Fibroblast of skin of left quadriceps (primary cell): ENCODE measurements around the gene PRCC.
"Not testable (repeated sequence)": the region's sequence is repeated elsewhere in the genome, so short reads cannot be mapped to it uniquely, and the experiment has no call there.

Source experiments
- DNase-seq, 2 experiments: peaks; one replicate each; pipeline ENCODE4 v3.0.0-alpha.2; 2013; ENCODE audit warnings: low read depth in 2 of 2

Gene PRCC

GRCh38 chr1:156744786-156745419 lies 22.4 kb upstream of the PRCC start:
- DNase-seq = no peak

DNA sequence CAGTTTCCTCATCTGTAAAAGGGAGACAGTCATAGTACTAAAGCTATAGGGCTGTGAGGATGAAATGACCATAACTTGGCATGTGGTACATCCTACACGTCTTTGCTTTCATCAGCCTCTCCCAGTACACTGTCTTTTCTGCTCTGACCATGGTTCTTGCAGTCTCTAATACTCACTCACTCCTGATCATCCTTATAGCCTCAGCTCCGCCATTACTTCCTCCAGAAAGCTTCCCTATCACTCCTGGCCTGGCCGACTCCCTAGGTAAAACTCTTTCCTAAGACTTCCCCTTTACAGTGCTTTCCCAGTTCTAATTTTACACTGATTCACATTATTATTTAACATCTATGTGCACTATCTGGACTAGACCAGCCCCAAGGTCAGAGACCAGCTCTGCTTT lies 21.5 kb upstream of the PRCC start:
- DNase-seq = no peak

DNA sequence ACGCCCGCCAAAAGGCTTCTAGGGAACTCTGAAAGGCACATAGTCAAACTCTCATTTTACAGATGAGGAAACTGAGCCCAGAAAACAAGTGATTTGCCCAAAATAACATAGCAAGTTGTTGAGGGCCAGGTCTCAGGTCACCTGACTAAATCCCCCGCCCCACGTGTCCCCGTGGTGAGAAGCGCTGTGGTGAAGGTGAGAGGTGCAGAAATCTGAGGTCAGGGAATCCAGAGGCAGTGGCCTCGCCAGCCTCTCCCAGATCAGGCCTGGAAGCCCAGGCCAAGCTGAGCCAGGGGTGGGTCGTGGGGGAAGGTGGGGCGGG lies 21.0 kb upstream of the PRCC start:
- DNase-seq = no peak

GRCh38 chr1:156746728-156747631 lies 20.4 kb upstream of the PRCC start:
- DNase-seq = peak; percentile 86

- no peak for DNase-seq
Measured at GRCh38 chr1:156747742-156748669, 19.3 kb upstream of the PRCC start.

GRCh38 chr1:156748670-156749418 lies 18.5 kb upstream of the PRCC start:
- DNase-seq = no peak

DNA sequence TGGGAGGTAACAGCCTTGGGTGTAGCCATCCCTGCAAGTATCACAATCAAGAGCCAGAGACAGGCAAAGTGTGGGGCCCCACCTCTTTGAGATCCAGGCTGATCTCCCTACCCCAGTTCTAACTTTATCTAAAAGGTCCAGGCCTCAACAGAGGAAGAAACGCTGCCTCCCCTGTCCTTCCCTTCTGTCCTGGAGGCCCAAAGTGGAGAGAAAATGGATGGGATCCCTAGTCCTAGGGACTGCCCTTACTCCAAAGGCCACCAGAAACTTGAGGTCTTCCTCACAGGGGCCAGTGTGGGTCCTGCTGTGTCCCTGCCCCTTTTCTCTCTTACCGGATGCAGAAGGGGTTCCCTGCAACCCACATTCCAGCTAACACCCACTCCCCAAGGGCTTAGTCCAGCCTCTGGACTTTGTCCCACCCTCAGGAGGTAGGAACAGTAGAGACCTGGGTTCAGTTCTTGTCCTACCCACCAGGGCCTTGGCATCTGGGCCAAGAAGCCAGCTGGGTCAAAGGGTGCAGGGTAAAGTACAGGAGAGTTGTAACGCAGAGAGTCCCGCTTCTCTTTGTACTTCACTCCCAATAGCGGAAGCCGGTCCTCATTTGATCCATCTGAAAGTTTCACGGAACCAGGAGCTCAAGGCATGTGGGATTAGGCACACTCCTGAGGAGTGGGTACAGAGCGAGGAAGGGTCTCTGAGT lies 17.8 kb upstream of the PRCC start:
- DNase-seq = no peak

GRCh38 chr1:156750191-156750672 lies 17.1 kb upstream of the PRCC start:
- no peak for DNase-seq

DNA sequence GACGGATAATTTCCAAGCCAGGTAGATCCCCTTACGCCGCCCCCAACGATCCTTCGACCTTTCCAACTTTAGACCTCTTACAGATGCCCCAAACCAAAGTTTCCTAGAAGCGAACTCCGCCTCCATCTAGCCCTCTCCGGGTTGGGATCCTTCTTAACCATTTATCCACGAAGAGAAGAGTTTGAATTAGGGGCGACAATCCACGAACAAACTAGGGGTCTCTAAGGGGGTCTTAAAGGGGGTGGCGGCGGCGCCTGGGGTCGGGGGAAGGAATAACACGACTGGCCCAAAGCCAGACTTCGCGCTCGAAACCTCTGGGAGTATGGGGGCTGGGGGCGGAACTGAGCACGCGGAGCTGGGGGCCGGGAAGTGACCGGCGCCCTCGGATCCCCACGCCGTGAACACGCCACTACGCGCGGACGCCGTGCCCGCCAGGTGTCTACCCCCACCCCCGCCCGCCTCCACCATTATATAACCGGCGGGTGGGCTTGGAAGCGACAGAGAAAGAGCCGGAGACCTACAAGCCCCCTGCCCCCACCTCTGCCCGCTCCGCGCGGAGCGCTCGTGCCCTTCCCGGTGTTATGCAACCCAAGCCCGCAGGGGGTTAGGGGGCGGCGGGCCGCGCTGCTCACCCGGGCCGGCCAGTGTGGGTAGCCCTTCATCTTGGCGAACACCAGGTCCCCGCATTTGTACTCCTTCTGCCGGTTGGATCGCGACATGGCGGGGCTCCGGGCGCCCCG lies 16.5 kb upstream of the PRCC start:
- DNase-seq = no peak

- DNase-seq = no peak
Measured at GRCh38 chr1:156751451-156751756, 15.9 kb upstream of the PRCC start, which contains the start of gene HDGF. TSS of gene HDGF (minus strand) at chr1:156751675. CDS start at chr1:156751429, 246 bp downstream.

DNA sequence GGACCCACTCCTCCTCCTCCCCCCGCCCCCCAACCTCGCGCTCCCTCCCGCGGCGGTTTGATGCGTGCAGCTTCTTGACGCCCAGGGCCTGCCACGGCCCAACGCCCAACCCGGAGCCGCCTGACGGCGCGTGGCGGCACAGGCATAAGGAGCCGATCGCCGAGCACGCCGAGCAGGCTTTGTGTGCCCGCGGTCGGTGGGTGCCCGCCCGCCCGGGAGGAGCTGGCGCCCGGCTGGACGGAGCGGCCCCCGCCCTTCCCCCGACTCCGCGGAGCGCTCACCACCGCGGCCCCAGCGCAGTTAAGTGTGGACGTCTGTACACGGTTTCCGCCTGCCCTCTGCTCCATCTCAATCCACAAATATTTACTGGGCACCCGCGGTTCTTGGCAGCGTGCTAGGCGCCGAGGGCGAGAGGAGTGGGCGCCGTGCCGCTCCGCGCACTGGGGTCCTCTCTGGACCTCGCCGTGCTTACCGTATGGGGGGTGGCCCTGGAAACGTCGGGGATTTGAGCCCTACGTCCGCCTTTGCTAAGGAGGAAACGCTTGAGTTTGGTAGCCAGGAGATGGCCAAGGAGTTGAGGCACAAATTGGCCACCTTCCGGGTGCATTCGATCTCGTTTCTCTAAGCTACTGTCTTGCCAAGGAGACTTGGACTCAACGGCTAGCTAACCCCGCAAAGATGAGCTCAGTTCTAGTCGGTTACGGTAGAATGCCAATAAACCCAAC lies 15.4 kb upstream of the PRCC start:
- DNase-seq = peak; percentile 94

DNA sequence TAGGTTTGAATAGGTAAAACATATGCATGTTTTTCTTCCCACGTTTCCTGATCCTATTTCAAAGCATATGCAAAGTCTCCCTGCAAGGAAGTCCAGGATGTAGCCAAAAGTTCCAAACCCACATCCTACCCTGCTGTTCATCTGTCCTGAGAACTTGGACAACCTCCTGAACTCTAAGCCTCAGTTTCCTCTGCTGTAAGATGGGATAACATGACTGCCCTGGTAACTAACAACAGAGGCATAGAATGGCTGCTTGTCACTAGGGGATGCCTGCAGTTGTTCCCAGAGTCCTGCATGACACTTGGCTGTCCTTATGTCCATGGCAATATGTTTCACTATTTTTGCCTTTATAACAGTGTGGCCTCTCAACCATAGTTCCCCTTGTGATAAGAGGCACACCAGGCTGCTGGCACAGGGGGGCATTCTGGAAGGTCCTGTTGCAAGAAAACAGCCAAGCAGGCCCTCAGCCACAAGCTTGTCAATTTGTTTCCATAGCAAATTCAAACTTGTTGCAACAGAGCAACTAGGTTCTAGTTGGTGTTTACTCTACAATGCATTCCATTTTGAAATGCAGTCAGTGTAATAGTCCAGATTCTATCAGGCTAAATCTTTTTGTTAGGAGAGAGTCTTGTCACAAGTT lies 14.4 kb upstream of the PRCC start:
- no peak for DNase-seq

DNA sequence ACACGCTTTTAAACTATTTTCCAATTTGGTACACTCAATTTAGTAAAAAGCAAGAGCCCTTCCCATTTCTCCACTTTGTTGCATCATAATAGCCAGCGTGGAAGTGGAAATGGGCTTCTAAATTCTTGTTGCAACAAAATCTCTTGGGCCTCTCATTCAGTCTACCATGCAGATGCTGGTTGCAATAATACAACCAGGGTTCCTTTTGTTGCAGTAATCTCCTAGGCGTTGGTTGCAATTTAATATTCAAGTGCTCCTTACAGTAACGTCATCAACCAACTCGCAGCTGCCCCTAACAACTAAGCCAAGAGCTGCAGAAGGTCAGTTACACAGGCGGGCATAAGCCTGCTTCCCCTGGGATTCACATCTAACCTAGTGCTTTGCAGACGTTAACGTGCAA lies 13.1 kb upstream of the PRCC start:
- DNase-seq = no peak

DNA sequence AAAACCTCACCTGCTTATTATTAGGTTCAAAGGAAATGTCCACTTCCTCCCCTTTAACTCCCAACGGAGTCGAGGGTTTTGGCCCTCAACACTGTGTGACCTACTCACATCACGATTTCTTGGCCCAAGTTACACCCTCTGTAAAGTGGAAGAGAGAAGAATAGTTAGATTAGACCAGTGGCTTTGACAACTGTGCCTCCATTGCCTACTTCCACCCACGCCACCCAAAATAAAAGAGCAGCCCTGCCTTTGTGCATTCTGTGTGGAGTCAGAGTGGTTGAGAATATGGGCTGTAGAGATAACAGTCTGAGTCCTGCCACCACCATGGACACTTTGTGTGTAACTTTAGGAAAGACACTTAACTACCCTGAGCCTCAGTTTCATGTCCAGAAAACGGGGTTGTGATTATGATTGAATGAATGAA lies 11.8 kb upstream of the PRCC start:
- DNase-seq = no peak

- DNase-seq = no peak
Measured at GRCh38 chr1:156756355-156756754, 11.0 kb upstream of the PRCC start.

DNA sequence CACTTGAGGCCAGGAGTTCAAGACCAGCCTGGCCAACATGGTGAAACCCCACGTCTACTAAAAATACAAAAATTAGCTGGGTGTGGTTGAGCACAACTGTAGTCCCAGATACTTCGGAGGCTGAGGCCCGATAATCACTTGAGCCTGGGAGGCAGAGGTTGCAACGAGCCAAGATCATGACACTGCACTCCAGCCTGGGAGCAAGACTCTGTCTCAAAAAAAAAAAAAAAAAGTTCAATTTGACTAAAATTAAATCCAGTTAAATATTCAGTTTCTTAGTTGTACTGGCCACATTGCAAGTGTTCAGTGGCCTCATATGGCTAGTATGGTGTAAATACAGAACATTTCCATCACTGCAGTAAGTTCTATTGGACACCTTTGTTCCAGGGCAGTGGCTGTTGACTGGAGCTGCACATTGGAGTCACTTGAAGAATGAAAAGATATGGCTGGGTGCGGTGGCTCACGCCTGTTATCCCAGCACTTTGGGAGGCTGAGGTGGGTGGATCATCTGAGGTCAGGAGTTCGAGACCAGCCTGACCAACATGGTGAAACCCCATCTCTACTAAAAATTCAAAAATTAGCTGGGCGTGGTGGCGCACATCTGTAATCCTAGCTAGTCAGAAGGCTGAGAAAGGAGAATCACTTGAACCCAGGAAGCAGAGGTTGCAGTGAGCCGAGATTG lies 9.6 kb upstream of the PRCC start:
- DNase-seq = not testable (repeated sequence)

DNA sequence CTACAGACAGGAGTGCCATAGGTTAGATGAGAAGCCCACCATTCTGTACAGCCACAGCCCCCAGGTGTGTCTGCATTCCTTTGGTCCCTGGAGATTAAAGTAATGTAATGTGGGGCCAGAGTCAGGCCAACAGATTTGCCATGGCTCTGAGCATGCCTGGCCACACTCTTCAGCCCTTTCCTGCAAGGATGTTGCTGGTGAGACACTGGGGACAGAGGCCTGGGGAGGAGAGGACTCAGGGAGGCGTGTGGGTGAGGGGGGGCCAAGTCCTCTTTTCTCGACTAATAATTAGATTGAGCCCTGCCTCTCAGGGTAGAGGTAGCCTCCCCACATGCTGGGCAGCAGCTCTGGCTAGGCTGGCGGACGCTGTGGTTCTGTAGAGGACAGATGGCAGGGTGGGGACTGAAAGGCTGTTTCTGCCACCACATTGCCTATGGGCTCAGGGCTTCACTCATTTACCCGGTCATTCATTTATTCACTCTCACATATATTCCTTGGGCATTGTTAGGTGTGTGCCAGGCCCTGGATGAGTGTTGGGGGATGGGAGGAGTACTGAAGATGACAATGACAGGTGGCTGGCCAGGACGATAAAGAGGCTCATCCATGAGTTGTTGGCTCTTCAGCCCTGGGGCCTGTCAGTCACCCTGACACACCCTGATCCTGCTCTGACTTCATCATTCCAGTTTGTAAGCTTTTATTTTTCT lies 7.1 kb upstream of the PRCC start:
- no peak for DNase-seq

DNA sequence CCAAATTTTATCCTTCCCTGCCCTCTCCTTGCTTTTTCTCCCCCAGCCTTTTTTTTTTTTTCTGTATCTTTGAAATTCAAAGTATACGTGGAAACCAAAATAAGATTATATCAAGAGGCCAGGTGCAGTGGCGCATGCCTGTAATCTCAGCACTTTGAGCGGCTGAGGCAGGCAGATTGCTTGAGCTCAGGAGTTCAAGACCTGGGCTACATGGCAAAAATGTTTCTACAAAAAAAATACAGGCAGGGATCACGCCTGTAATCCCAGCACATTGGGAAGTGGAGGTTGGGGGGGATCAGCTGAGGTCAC lies 6.6 kb upstream of the PRCC start:
- no peak for DNase-seq
